ENCODE results near the gene XRCC1.
A peak's percentile ranks its signal among the peaks of the same experiment; 100 is the strongest.
"Not testable (repeated sequence)": the region's sequence is repeated elsewhere in the genome, so short reads cannot be mapped to it uniquely, and the experiment has no call there.

The XRCC1 gene, protein sequence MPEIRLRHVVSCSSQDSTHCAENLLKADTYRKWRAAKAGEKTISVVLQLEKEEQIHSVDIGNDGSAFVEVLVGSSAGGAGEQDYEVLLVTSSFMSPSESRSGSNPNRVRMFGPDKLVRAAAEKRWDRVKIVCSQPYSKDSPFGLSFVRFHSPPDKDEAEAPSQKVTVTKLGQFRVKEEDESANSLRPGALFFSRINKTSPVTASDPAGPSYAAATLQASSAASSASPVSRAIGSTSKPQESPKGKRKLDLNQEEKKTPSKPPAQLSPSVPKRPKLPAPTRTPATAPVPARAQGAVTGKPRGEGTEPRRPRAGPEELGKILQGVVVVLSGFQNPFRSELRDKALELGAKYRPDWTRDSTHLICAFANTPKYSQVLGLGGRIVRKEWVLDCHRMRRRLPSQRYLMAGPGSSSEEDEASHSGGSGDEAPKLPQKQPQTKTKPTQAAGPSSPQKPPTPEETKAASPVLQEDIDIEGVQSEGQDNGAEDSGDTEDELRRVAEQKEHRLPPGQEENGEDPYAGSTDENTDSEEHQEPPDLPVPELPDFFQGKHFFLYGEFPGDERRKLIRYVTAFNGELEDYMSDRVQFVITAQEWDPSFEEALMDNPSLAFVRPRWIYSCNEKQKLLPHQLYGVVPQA

DNA sequence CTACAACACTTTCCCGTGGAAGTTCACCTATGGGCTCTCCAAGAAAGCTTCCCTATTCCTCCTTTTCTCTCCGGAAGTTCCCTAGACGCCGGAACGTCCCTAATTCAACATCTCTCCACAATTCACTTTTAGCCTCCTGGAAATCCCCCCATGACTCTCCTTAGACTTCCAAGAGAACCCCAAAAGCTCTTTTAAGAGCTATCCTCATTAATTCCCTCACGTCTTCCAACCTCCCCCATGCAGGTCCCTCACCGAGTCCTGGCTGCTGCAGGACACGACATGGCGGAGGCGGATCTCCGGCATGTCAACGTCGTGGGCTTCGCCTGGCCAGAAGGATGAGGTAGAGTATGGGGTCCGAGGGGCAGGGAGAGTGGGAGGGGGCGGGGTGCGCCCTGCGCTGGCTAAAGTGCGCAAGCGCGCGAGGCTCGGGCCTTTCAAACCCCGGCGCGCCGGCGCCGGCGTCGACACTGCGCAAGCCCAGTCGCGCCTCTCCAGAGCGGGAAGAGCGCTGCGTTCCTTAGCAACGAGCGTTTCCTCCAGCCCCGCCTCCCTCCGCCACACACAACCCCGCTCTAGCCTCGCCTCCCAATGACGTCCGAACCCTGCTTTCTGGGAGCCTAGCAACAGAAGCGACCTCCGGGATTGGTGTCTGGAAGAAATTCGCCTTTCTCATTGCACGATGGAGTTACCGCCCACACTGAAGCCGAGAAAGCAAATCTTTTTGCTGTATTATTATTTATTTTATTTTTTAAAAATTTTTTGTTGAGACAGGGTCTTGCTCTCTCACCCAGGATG is at the start of gene XRCC1, which contains the start of gene PINLYP:
Gene XRCC1 (minus strand): TSS at position 372 of the 795 bp plus-strand sequence. CDS start 69 bp downstream, at position 303.
Gene PINLYP (plus strand): TSS at position 646 of the 795 bp plus-strand sequence. CDS start 1,391 bp downstream, outside the sequence.
- peak; percentile 94 for DNase-seq

DNA sequence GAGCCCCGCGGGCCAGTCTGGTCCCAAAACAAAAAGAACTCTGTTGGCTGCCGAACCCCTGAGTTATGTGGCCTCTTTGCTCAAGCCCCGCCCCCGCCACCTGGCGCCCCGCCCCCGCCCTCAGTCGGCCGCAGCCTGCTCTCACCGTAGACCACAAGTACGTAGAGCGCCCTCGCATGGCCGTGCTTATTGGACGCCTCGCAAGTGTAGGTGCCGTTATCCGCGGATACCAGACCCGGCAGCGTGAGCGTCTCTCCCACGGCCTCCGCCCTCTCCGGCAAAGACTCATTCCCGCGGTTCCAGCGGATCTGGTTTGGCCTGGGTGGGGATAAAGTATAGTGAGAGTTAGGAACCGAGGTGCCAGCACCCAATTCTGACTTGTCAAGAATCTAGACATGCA is 49.6 kb upstream of the XRCC1 start:
- DNase-seq: peak; percentile 86 to 87

DNA sequence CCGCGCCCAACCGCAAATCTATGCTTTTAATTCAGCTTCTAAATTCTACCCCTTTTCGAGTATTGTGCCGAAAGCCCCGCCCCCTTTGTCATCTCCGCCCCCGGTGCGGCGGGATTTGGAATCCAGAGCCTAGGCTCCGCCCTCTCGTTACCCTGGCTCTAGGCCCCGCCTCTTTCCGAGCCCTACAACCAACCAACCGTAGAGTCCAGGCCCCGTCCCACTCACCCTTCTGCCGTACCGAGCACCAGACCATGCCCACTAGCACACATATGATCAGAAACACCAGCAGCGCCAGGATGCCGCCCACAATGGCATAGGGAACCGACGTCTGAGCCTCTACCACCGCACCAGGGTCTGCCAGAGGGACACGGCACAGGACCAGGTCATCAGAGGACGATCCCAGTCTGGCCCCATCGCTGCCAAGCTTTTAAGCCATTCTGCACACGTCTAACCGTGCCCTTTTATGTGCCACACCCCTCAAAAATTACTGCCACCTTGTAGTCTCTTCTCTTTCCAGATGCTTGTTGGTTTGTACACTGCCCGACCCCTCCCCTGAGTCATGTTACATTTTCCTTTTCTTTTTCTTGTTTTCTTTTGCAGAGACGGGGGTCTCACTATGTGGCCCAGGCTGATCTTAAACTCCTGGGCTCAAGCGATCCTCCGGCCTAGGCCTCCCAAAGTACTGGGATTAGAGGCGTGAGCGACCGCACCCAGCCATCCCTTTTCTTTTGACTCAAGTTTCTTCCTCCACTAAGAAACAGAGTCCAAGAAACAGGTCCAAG is 48.8 kb upstream of the XRCC1 start:
- DNase-seq: no peak

DNA sequence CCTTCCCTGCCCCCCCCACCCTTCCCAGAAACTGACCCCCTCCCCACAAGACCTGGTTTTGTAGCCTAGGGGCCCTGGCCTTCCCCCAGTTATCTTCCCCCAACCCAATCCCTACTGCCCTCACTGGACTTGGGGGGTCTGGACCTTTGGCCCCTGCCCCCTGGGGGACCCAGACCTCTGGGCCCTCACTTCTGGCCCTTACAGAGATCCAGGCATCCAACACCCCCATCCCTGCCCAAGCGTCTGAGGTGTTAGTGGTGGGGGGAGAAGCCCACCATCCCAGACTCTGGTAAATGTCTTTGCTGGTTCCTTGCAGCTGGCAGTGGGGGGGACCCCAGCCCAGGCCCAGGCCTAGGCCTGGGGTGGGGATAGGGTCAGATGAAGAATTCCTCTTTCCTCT is 47.6 kb upstream of the XRCC1 start:
- DNase-seq: no peak

DNA sequence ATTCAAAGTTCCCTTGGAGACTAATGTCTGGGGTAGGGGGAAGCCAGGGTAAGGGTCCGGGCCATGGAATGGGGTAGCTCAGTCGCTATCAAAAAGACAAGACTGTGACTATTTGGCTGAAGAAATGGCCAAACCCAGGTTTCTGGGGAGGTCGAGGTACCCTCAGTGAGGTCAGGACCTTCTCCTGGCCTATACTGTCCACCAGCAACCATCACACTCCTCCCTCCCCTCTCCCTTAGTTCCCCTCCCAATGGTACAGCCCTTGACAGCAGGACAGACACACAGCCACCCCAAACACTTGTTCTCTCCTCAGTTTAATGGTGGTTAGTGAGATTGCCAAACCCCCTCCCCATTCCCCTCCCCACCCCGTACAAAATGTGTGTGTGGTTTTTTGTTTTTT is 46.7 kb upstream of the XRCC1 start:
- no peak for DNase-seq

DNA sequence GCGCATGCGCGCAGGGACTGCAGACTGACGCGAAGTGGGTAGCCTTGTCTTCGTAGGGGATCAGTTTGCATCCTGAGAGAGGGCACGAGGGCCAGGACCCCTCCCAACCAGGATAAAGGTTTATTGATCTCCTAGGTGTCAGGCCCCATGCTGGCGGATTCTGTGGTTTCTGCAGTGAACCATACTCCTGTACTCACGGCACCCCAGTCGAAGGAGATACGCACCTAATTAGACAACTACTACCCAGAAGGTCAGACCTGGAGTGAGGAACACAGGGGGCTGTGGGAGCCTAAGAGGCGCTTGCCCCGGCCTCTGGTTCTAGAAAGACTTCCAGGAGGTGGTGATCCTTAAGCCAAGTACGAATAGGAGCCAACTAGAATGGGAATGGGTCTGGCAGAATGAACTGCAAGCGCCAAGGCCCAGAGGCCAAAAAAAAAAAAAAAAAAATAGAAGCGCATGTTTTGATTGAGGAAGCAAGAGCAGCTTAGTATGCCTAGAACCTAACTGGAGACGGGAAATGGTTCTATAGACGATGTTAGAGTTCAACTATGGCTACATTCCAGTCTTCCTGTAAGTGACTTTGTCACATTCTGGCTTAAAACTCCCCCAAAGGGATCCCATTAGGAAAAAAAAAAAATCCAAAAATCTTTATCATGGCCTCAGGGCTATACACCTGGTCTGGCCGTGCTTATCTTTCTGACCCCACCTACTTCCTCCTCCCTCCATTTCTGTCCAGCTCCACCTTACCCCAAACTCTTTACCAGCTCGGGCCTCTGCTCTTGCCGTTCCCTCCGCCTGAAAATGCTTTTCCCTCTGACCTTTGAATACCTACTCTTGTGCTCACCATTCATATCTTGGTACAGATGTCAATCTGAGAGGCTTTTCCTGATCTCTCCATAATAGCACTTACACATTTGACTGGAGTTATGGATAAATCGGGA is 45.0 kb upstream of the XRCC1 start:
- DNase-seq: peak; percentile 82 to 84

DNA sequence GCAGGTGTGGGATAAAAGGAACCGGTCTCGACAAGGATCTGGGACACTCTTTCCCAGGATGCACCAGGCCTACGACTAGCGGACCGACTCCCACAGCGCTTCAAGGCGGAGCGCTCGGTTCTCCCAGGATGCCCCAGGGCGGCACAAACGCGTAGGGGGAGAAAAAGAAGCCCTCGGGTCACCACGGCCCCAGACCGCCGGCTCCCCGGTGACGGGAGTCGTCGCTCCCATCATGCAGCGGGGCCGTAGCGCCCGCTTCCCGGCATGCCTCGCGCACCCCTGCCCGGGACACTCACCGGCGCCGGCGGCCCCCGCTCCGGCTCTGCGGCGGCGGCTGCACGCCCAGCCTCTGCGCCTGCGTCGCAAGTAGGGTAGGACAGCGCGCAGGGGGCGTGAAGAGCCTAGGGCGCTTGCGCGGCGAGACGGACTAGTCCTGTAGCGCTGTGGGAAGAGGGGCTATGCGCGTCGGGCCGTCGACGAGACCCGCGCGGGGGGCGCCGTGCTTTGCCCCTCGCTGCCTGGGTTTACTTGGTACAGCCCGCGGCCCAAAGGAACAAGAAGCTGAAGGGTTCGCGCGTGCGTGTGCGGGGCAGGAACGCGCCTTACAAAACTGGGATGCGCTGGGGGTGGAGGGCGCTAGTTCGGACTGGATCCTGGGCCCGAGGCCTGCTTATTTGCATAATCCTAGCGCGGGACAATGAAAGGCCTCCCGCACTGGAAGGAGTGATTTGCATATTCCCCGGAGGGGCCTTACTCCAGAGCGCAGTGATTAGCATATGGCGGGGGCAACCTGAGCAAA is 44.1 kb upstream of the XRCC1 start, which contains the start of gene ZNF428:
Gene ZNF428 (minus strand): TSS at position 368 of the 799 bp plus-strand sequence. CDS start 5,325 bp downstream, outside the sequence.
- DNase-seq: peak; percentile 76 to 80

DNA sequence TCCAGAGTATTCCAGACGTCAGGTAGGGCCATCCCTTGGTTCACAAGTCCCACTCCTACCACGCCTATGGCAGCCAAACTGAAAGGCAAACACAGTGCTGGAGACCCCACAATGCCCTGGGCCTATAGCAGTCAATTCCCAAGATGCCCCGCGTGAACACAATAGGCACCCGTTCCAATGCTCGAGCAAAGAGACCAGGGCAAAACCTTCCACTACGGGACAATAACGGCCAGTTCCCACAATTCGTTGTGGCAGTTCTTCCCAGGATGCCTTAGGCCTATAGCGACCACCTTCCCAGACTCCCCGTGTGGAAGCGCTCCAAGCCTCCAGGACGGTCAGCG is 43.6 kb upstream of the XRCC1 start:
- peak; percentile 20 to 22 for DNase-seq

DNA sequence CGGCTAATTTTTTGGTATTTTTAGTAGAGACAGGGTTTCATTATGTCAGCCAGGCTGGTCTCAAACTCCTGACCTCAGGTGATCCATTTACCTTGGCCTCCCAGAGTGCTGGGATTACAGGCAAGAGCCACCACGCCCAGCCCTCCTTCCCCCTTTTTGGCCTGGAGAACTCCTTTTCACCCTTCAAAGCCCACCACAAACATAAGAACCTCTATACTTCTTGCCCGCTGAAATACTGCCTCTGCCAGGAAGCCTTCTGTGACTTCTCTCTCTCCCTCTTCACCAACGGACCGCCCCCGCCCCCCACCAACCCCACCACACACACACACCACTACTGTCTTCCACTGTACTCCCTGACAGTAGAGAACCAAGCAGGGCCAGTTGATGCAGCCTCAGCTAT is 41.6 kb upstream of the XRCC1 start:
- DNase-seq: no peak

DNA sequence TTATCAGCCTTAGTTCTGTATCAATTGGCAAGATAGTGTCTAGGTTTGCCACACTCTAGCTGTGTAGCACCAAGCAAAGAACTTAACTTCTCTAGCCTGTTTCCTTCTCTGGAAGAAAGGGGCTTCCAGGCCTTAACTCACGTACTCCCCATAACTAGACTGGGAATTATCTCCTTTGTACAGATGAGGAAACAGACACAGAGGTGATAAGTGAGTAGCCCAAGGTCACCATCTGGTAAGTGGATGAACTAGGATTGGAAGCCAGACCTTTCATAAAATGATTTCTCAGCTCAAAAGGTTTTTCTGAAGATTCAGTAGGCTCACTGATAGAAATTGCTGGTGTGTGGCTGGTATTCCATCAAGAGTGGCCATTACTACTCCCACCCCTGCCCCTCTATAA is 41.0 kb upstream of the XRCC1 start:
- DNase-seq: no peak

DNA sequence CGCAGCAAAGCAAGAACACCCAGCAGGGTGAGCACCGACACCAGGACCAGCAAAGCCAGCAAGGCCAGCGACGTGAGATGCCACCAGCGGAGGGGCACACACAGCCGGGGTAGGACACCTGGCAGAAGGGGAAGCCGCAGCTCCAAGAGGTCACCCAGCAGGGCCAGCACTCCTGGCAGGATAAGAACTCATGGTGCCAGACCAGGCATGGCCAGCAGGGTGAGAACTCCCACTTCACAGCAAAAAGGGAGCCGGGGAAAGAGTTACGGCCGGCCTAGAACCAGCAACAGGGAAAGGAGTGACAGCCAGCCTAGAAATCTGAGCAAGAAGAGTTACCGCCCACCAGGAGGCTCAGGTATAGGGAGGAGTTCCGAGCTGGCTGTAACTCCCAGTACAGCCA is 37.0 kb upstream of the XRCC1 start:
- no peak for DNase-seq

DNA sequence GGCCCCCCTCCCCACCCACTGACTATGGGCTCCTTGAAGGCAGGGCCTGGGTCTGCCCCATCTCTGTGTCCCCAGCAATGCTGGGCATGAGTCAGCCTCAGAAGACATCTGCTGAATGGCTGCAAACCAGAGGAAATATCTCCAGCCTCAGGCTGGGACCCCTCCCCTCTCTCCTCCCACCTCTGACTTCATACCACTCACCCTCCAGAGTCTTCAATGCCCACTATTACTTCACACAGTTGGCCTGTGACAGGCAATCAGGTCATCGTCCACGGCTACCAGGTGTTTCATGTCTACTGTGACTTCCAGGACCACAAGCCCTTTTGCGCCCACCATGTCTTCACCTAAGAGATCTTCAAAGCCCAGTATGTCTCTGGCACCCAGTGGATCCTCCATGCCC is 36.5 kb upstream of the XRCC1 start, which contains the start of gene SRRM5:
Gene SRRM5 (plus strand): TSS at position 301 of the 400 bp plus-strand sequence. CDS start 34 bp downstream, at position 335.
- DNase-seq: no peak

DNA sequence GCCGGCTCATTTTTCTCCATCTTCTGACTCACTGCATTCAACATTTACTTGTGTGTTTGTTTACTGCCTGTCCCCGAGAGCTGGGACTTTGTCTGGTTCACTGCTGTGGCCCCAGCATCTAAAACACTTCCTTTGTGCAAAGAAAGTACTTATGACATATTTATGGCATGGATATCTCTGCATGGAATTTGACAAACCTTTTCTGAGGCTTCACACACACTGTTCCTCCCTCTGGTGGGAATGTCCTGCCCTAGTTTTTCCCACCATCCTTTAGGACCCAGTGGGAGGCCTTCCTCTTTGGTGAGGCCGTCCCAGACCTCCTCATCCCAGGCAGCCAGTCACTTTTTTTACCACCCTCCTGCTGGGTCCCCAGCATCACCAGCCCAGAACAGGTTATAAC is 35.2 kb upstream of the XRCC1 start:
- no peak for DNase-seq

DNA sequence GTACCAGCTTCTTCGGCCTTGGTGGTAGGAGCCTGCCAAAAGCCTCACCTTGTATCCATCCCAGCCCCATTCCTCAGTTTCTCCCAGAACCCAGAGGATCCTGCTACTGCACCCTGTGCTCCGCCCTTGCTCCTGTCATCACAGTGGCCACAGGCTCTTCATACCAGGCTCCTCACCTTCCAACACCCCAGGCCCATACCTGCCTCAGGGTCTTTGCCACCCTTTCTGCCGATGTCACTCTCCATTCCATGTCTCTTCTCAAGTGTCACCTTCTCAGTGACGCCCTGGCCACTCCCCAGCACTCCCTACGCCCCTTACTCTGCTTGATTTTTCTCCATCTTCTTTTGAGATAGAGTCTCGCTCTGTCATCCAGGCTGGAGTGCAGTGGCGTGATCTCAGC is 34.5 kb upstream of the XRCC1 start:
- DNase-seq: no peak

DNA sequence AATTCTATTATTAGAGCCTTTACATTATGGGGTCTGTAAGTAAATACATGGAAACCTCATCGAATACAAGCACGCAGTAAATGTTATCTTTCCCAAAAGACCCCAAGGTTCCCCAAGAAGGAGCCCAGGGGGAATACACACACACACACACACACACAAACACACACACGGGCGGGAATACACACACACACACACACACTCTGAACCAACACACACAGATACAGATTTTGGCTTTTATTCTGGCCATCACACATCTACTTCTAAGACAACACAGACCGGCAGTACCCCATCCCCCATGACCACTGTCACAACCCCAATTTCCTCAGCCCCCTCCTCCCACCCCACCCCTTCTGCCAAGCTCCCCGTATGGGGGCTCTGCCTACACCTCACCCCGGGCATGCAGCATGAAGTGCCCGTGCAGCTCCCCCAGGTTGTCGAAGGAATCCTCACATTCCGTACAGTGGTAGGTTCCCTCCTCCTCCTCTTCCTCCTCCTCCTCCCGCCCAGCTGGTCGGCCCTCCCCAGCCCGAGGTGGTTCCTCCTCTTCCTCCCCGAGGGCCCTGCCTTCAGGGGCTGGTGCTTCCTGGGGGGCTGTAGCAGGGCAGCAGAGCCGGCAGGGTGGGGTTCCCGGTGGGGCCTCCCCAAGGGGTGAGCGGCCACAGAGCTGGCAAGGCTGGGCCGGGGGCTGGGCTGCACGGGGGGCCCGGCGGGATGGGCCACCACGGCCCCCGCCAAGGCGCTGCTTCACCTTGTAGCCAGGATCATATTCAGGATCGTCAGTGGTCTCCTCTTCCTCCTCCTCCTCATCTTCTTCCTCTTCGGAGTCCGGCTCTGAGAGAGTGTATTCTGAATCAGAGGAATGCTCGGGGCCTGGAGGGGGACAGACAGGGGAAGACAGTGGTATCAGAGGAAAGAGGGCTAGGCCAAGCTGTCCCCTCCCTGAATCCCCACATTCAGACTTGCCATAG is 32.2 kb upstream of the XRCC1 start:
- no peak for DNase-seq

DNA sequence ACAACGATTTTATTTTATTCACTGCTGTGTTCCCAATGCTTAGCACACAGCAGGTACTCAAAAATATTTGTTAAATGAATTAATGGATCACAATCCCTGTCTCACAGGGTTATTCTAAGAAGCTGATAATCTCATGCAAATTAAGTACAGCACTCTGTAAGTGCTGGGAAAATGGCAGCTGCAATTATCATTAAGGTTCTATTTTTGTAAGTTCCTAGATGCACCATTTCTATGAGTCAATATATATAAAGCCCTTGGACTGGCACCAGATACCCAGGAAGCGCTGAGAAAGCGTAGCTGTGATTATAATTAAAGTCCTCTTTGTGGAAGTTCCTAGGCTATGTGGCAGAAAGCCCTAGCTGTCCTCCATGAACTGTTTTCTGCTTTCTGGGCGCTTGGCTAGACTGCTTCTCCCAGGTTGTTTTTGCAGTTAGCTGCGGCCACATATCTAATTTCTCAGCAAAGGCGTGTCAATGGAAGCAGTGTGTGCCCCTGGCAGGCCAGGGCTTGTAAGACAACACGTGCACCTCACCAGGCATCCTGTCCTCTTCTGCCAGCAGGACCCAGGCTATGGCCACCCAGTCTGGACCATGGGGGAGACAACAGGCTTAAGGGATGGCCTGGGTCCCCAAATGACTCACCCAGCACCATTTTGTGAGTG is 31.4 kb upstream of the XRCC1 start:
- no peak for DNase-seq

DNA sequence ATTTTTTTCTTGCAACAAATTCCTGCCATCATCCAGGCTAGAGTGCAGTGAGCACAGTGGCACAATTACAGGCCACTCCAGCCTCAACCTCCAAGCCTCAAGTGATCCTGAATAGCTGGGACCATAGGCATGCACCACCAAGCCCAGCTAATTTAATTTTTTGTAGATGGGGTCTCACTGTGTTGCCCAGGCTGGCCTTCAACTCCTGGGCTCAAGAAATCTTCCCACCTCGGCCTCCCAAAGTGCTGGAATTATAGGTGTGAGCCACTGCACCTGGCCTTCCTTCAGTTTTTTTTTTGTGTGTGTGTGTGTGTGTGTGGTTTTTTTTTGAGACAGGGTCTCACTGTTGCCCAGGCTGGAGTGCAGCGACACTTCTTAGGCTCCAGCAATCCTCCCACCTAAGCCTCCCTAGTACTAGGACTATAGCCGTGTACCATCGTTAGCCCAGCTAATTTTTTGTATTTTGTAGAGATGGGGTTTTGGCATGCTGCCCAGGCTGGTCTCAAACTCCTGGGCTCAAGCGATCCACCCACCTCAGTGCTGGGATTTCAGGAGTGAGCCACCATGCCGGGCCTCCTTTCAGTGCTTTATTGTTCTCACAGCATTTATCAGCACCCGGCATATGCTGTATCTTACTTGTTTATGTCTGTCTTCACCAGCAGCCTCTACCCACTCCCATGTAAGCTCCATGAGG is 30.7 kb upstream of the XRCC1 start:
- DNase-seq: no peak

DNA sequence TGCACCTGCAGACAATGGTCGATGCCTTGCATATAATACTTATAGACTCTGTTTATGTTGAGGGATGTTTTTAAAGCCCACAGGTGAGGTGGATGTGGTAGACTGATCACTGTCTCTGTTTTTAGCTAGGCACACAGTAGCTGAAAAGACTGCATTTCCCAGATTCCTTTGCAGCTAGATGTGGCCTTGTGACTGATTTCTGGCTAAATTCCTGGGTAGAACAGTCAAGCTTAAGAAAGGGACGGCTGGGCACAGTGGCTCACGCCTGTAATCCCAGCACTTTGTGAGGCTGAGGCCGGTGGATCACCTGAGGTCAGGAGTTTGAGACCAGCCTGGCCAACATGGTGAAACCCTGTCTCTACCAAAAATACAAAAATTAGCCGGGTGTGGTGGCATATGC is 25.0 kb upstream of the XRCC1 start:
- not testable (repeated sequence) for DNase-seq

Measured in activated CD4-positive, alpha-beta T cell treated with anti-CD3 and anti-CD28 coated beads, Interleukin-2, amount 50 U/mL, for 4 hours (primary cell).